Ishikawa (cell line): ENCODE measurements around the gene ACSL3.

ENCODE experiments used
- MAX ChIP-seq: IDR thresholded peaks from 2 replicates; pipeline ENCODE4 v1.6.1; 2012
- RAD21 ChIP-seq: IDR thresholded peaks from 2 replicates; pipeline ENCODE4 v1.6.1; 2012; ENCODE audit warnings: low read depth

- TF ChIP-seq MAX (no peak), RAD21 (no peak)
These were observed 51.3 kb downstream of the ACSL3 start for GRCh38 chr2:222912117-222912516.
